GM12873 (cell line): Measurements from ENCODE around the gene NME9.

Source experiments
- CTCF ChIP-seq: IDR thresholded peaks from 2 replicates; pipeline ENCODE4 v1.5.1; 2012; ENCODE audit warnings: low read depth, mild to moderate bottlenecking, moderate library complexity, low read length, control low read depth; ENCODE audit not compliant: insufficient read depth; ENCODE audit errors: missing control alignments

Gene NME9

GRCh38 chr3:138296639-138297038, 33.0 kb downstream of the NME9 start:
- no peak for TF ChIP-seq CTCF

- no peak for TF ChIP-seq CTCF
These were observed 40.0 kb downstream of the NME9 start for GRCh38 chr3:138289701-138290100.

- no peak for TF ChIP-seq CTCF
These were observed 40.4 kb downstream of the NME9 start for GRCh38 chr3:138289260-138289659.

- no peak for TF ChIP-seq CTCF
These were observed 44.6 kb downstream of the NME9 start for GRCh38 chr3:138284957-138285477.

- no peak for TF ChIP-seq CTCF
These were observed 45.6 kb downstream of the NME9 start for GRCh38 chr3:138284079-138284478.

GRCh38 chr3:138282836-138283235, 46.8 kb downstream of the NME9 start:
- no peak for TF ChIP-seq CTCF

- TF ChIP-seq CTCF, result no peak
These were observed 48.1 kb downstream of the NME9 start for GRCh38 chr3:138281561-138281960.
